Brain pericyte (primary cell): ENCODE results near the gene NWD2.
"Not testable (repeated sequence)": the region's sequence is repeated elsewhere in the genome, so short reads cannot be mapped to it uniquely, and the experiment has no call there.

ENCODE experiments used
- DNase-seq: peaks from one replicate; pipeline ENCODE4 v3.0.0-alpha.2; 2012; ENCODE audit warnings: low read depth, low spot score

Gene NWD2

DNA sequence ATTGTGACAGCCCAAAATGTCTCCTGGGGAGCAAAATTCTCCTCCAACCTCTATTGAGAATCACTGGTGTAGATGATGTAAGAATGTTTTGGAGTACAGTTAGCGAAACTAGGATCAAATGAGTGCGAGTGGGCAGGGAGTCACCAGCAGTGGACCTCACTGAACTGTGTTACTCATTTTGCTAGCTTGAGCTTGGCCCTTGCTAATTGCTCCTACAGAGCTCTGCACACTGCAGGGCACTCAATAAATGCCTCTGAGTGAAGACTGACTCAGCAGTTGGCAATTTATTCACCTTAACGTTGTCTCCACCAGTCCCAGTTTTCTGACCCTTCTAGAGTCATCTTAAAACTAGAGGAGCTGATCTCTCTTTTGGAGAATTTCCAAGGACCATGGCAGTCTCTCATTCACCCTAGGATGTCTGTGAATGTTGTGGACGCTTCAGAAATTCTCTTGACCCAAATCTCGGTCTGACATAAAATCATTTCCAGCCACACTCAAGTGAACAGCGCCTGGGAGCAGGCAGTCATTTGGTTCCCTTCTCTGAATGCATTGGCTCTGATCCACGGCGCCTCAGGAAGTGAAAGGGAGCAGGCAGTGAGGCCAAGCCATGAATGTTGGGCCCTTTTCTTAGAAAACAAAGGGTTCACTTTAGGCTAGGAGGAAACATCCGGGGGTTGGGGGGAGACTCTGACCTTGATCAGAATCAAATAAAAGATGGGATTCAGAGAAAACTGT, 148.1 kb downstream of the NWD2 start:
- DNase-seq, result no peak

DNA sequence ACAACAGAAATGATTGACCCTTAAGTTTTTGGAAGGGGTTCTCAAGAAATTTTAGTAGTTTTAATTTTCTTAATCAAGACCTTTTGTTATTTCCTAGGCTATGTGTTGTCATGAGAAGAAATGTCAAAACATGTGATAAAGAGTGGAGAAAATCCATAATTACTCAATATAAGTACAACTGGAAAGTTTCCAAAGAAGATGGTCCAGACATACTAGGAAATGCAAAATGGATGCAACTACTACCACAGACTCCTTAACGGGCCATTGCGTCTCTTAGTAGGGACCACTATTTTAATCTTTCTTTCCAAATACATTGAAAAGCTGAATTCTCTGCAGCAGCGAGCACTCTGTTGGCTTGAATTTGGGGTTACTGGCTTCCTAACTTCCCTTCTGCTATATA, 148.8 kb downstream of the NWD2 start:
- no peak for DNase-seq

DNA sequence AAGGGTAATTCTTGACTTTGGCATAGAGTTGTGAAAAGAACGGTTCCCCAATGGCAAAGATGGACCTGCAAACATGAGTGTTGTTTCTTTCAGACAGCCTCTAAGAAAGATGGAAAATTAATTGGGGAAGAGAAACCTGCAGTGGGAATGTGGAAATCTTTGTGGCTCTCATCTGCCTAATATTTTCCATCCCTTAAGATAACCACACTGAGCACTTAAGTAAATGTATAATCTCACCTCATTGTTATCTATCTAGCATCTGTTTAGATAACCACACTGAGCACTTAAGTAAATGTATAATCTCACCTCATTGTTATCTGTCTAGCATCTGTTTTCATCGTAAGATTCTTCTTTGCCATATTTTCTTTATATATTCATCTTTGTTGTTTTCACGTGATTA, 149.3 kb downstream of the NWD2 start:
- no peak for DNase-seq

DNA sequence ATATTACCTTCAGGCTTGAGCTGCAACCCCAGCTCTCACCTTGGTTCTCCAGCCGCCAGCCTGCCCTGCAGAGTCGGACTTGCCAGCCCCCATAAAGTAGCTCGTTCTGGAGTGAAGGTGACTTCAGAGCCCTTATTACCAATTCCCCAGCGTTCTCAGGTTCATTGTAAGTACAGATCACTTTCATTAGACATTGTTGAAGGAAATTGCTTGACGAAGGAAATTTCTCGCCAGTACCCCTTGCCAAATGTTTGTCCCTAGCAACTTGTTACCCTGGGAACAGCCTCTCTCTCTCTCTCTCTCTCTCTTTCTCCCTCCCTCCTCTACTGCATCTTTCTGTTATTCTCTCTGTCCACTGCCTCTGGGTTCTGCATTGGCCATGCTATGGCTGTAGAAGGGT, 153.0 kb downstream of the NWD2 start:
- DNase-seq, result no peak

DNA sequence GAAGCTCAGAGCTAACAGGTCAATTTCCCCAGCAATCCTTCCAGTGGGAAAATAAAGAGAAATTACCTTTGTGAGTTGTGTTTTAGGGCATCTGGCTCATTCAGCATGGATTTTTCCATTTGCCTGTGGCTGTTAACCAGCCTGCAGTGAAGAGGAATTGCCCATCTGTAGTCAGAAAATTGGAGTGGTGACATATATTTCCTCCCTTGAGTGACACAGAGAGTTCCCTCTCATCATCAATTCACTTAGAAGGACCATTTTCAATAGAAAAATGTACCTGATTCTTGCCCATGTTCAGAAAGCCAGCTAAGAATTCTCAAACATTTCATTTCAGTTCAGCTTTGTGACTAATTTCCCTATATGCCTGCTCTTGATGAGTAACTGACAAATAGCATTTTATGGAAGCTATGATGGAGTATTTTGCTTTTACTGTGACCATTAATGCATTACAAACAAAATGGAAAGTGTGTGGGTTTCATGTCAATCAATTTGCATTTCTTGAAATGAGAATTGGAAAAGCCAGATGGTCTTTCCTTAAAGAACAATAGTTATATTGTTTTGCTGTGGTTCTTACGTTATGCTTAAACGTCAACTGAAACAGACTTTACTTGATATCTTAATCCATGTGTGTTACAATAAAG, 155.8 kb downstream of the NWD2 start:
- no peak for DNase-seq

DNA sequence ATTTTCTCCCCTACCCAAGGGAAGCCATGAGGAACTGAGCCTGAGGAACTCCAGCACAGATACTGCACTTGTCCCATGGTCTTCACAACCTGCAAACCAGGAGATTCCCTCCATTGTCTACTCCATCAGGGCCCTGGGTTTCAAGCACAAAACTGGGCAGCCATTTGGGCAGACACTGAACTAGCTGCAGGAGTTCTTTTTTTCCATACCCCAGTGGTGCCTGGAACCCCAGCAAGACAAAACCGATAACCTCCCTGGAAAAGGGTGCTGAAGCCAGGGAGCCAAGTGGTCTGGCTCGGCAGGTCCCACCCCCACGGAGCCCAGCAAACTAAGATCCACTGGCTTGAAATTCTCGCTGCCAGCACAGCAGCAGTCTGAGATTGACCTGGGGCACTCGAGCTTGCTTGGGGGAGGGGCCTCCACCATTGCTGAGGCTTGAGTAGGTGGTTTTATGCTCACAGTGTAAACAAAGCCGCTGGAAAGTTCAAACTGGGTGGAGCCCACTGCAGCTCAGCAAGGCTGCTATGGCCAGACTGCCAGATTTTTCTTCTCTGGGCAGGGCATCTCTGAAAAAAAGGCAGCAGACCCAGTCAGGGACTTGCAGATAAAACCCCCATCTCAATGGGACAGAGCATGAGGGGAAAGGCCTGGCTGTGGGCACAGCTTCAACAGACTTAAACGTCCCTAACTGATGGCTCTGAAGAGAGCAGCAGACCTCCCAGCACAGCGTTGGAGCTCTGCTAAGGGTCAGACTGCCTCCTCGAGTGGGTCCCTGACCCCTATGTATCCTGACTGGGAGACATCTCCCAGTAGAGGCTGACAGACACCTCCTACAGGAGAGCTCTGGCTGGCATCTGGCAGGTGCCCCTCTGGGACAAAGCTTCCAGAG, 163.6 kb downstream of the NWD2 start:
- DNase-seq, result not testable (repeated sequence)

DNA sequence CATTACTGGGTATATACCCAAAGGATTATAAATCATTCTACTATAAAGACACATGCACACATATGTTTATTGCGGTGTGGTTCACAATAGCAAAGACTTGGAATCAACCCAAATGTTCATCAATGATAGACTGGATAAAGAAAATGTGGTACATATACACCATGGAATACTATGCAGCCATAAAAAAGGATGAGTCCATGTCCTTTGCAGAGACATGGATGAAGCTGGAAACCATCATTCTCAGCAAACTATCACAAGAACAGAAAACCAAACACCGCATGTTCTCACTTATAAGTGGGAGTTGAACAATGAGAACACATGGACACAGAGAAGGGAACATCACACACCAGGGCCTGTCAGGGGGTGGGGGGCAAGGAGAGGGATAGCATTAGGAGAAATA, 169.1 kb downstream of the NWD2 start:
- DNase-seq, result not testable (repeated sequence)

DNA sequence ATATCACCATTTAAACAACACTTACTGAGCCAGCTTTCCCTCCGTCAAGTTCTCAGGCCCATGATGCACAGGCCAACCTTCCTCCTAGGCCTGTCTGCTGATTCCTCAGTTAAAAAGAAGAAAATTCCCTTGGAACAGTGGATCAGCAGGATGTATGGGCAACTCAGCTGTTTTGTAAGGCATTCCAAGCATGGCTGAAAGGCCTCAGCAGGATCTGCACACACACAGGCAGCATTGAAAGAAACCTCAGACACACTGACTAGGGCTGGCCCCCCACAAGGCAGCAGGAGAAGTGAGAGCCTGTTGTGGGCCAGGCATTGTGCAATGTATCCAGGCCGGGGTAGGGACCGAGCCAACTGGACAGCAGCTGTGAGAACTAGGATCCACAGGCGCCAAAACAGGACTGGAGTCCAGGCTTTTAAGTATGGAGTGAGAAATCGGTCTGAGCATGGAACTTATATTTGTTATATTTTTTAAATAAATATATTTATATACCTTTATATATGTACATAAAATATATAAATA, 171.4 kb downstream of the NWD2 start:
- no peak for DNase-seq

DNA sequence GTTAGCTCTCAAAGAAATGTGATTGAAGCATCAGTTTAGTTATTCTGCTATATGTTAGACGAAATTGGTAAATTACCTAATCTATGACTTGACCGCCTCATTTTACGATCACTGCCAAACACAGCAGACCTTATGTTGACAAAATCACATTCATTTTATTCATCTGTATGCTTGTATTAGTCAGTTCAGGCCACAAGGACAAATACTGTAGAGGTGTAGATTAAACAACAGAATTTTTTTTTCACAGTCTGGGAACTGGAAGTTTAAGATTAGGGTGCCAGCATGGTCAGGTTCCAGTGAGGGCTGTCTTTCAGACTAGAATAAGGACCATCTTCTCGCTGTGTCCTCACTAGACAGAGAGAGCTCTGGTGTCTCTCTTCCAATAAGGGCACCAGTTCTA, 177.1 kb downstream of the NWD2 start:
- no peak for DNase-seq

DNA sequence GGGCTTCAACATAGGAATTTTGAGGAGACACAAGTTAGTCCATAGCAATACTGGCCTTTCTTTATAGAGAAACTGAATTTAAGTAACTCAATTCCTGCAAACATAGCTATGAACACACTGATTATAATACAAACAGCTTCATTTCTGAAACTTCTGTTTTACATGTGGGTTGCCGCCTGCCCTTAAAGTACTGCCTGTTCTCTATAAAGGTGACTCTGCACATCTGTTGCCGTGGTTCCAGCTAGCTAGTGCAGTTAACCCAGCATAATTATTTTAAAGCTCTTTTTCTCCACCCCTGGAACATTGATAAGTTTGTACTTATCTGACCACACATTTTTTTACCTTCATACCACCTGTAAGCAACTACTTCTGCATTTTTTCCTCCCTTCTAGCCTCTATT, 177.6 kb downstream of the NWD2 start:
- DNase-seq, result no peak

DNA sequence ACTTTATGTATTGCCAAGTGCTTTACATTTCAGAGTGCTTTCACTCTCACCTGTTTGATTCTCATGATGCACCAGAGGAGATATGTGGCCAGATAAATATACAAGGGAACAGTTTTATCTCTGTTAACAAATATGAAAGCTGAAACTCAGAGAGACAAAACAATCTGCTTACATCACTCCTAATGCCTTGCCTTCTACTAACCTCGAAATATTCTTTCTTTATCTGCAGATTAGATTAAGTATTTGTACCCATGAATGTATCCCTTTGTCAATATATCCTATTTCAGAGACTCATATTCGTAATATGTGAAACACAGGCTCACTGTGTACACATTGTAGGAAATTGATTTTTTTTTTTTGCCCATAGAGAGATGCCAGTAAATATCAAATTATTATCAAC, 178.1 kb downstream of the NWD2 start:
- DNase-seq, result no peak

DNA sequence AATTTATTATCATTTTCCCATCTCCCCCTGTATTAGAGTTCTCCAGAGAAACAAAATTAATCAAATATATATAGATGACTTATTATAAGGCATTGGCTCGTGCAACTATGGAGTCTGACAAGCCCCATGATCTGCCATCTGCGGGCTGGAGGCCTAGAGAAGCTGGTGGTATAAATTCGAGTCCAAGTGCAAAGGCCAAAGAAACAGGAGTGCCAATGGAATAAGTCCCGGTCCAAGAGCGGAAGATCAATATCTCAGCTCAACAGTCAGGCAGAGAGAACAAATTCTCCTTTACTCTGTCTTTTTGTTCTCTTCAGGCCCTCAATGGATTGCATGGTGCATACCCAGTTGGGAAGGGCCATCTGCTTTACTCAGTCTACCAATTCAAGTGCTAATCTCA, 178.8 kb downstream of the NWD2 start:
- no peak for DNase-seq

DNA sequence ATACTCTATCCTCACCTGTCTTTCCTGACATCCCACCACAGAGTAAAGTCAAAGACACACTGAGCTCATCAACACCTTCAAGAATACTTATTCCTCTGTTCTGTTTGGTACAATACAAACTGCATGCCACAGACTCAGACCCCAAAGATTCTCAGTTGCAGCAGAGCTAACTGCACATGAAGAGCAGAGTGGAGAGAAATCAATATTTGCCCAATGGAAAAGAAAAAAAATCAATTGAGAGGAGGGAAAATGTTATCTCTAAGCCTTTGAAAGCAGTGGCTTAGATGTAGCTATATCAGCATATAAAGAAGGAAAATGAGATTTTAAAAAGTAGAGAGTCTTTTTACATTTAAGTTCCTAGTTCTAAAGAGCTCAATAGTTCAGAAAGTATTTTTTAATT, 180.2 kb downstream of the NWD2 start:
- no peak for DNase-seq

DNA sequence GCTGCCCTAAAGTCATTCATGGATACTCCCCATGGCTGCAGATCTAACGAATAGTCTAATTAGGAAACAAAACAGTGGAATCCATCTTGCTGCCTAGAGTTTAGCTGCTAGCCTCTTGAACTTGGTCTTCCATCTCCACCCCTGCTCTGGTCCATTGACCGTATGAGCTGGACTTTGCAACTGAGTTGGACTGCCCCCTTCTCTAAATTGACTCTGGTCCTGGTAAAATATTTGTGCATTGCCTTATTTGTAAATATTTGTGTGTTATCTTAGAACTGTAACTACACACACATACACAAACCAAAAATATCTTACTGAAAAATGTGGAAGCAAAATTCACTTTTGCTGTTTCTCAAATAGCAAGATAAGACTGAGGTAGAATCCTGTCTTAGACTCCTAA, 181.3 kb downstream of the NWD2 start:
- no peak for DNase-seq

DNA sequence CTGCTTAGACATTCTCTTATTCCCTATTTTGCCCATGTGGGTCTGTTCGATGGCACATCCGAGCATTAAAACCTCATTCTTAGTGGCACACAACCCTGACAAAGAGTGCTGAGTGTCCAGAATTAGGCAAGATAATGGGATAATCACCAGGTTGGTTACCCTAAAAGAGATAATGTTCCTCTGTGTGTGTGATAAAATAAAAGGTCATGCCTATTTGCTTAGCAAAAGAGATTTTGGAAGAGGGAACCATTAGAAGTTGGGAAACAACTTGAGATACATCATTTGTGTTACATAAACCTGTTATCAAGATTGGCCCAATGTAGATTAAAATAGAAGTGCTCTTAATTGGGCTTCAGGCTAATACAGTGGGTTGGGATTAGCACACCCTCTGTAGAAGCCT, 182.7 kb downstream of the NWD2 start:
- DNase-seq, result no peak

DNA sequence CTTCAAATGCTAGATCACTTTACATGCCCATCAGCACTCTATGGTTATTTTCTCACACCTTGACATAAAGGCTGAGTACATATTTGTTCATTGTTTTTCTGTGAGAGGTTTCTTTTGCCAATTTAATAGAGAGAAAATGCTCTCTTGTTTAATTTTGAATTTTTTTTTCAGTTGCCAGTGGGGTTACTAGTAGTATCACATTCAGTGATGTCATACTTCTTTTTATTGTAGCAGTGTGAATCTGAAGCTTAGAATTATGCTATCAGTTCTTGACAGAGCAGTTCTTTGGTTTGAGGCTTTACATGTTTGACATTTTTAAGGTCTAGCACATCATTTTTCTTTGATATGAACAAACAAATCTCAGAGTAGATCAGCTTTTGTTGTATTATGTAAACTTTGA, 185.4 kb downstream of the NWD2 start:
- DNase-seq, result no peak

DNA sequence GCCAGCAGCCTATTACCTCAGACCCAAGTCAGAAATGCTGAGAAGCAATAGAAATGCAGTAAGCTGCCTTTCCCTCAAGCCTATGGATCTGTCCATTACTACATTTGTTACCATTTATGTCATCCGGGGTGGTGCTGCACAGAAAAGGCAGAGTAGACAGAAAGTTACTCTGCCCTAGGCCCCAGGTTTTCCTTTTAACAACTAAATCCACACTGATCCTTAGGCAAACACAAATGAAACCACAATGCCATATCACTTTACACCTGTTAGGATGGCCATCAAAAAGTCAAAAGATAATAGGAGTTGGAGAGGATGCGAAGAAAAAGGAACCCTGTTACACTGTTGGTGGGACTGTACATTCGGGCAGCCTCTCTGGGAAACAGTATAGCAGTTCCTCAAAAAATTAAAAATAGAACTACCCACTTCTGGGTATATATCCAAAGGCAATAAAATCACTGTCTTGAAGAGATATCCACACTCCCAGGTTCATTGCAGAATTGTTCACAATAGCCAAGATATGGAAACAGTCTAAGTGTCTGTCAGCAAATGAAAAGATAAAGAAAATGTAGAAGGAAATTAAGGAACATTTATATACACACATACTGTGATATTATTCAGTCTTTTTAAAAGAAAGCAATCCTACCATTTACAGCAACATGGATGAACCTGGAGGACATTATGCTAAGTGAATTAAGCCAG, 186.3 kb downstream of the NWD2 start:
- no peak for DNase-seq

DNA sequence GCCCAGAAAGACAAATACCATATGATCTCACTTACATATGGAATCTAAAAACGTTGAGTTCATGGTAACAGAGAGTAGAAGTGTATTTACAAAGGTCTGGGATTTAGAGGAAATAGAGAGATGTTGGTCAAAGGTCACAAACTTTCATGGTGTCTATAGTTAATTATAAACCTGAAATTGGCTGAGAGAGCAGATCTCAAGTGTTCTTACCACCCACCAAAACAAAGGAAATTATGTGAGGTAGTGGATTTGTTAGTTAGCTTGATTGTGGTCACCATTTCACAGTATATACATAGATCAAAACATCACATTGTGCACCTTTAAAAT, 186.8 kb downstream of the NWD2 start:
- DNase-seq, result no peak

DNA sequence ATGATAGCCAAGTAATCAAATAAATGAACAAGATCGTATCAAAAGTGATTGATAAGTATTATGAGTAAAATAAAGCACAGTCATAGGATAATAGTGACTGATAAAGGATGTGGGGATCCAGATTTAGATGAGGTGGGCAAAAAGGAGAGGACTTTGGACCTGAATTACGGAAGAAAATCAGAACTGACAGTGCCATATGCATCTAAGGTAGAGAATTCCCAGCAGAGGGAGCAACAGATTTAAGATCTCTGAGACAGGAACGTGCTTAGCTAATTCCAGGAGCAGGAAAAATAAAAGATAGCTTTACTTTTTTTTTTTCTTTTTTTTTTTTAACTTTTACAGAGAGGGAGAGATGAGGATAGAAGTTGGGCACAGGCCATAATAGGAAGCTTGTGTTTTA, 189.9 kb downstream of the NWD2 start:
- DNase-seq, result no peak

DNA sequence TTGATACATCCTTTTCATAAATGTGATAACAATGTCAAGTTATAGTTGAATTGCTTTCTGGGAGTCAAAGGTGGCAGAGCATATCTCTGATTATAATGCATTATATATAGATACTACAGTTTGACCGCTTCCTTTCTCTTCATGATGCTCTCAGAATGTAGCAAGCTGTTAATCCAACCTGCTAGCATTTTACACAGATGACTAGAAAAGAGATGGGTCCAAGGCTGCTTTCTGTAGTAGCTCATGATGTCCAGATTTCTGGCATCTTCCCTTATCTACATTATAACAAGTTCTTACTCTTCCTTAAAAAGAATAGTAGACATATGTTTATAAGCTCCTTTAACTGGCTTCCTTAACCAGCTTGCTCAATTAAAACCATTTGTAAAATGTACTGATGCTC, 192.0 kb downstream of the NWD2 start:
- no peak for DNase-seq

DNA sequence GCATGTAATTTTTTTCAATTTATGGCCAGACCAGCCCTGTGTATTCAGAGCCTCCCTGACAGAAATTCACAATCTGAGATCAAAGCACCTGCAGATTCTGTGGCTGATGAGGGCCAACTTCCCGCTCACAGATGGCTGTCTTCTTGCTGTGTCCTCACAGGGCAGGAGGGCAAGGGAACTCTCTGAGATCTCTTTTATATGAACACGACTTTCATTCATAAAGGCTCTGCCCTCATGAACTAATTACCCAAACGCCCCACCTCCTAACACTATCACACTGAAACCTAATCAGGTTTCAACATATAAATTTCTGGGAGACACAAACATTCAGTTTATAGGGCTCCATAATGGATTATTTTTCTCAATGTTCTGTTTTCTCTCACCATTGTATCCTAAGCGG, 192.6 kb downstream of the NWD2 start:
- DNase-seq, result no peak
